Activated CD8-positive, alpha-beta memory T cell treated with anti-CD3 and anti-CD28 coated beads for 48 hours (primary cell): ENCODE measurements around the gene ZNF213.

Experiments used
- DNase-seq, 3 experiments: peaks; one replicate each; pipeline ENCODE4 v3.0.0-alpha.2; 2020; ENCODE audit warnings: low read depth in 2 of 3, low spot score in 2 of 3

The ZNF213 gene

GRCh38 chr16:3099732-3100499 lies 34.9 kb upstream of the ZNF213 start:
- peak; percentile 83 to 88 (median 87) for DNase-seq

GRCh38 chr16:3101018-3101840 lies 33.6 kb upstream of the ZNF213 start:
- DNase-seq = no peak

GRCh38 chr16:3101841-3102470 lies 32.9 kb upstream of the ZNF213 start:
- no peak for DNase-seq

GRCh38 chr16:3106205-3106928 lies 28.5 kb upstream of the ZNF213 start:
- peak; percentile 72 to 90 (median 80) for DNase-seq

- DNase-seq = no peak
Observed at GRCh38 chr16:3112058-3112880, 22.6 kb upstream of the ZNF213 start, which contains the start of gene ZNF205. Gene ZNF205, plus strand, starts transcription at chr16:3112586. Its CDS starts 845 bp downstream, at chr16:3113431.

GRCh38 chr16:3112881-3113574 lies 21.8 kb upstream of the ZNF213 start:
- DNase-seq = no peak

- DNase-seq = no peak
Observed at GRCh38 chr16:3113765-3114479, 20.9 kb upstream of the ZNF213 start.

- no peak for DNase-seq
Observed at GRCh38 chr16:3115003-3115402, 19.8 kb upstream of the ZNF213 start.

- no peak for DNase-seq
Observed at GRCh38 chr16:3115561-3115960, 19.3 kb upstream of the ZNF213 start.

GRCh38 chr16:3118204-3118790 lies 16.5 kb upstream of the ZNF213 start:
- no peak for DNase-seq

GRCh38 chr16:3118846-3119245 lies 16.0 kb upstream of the ZNF213 start:
- no peak for DNase-seq

GRCh38 chr16:3119286-3119685 lies 15.5 kb upstream of the ZNF213 start:
- no peak for DNase-seq

- DNase-seq = no peak
Observed at GRCh38 chr16:3119701-3120408, 15.0 kb upstream of the ZNF213 start.

GRCh38 chr16:3120435-3120834 lies 14.4 kb upstream of the ZNF213 start:
- DNase-seq = no peak

- DNase-seq = no peak
Observed at GRCh38 chr16:3121851-3122467, 12.9 kb upstream of the ZNF213 start.

GRCh38 chr16:3122926-3123570 lies 11.8 kb upstream of the ZNF213 start:
- no peak for DNase-seq
